Trophoblast cell (in vitro differentiated cells and primary cell): ENCODE data around the gene HCRTR1.

Experiments used
- DNase-seq, 2 donors: peaks; one replicate each; pipeline ENCODE4 v3.0.0-alpha.2; 2016
- H2AFZ ChIP-seq: 2 replicates; pipeline ENCODE4 v1.6.1; 2013; ENCODE audit warnings: low read length, moderate library complexity, mild to moderate bottlenecking; ENCODE audit not compliant: insufficient read depth, poor library complexity
- H2AK5ac ChIP-seq: 2 replicates; pipeline ENCODE4 v1.6.1; 2013; ENCODE audit warnings: mild to moderate bottlenecking, low read length
- H2BK120ac ChIP-seq: 2 replicates; pipeline ENCODE4 v1.6.1; 2013; ENCODE audit warnings: low read length, mild to moderate bottlenecking, moderate library complexity; ENCODE audit not compliant: insufficient read depth, poor library complexity
- H2BK12ac ChIP-seq: 2 replicates; pipeline ENCODE4 v1.6.1; 2013; ENCODE audit warnings: mild to moderate bottlenecking, low read length, moderate library complexity
- H2BK5ac ChIP-seq: 2 replicates; pipeline ENCODE4 v1.6.1; 2013; ENCODE audit warnings: low read length, low read depth, moderate library complexity, mild to moderate bottlenecking; ENCODE audit not compliant: poor library complexity
- H3K14ac ChIP-seq: 2 replicates; pipeline ENCODE4 v1.6.1; 2013; ENCODE audit warnings: mild to moderate bottlenecking, low read length
- H3K18ac ChIP-seq: 2 replicates; pipeline ENCODE4 v1.6.1; 2013; ENCODE audit warnings: mild to moderate bottlenecking, low read length
- H3K23ac ChIP-seq: 2 replicates; pipeline ENCODE4 v1.6.1; 2013; ENCODE audit warnings: low read length
- H3K27ac ChIP-seq: 2 replicates; pipeline ENCODE4 v1.5.1; 2013; ENCODE audit warnings: low read depth, mild to moderate bottlenecking, inconsistent platforms, low read length, moderate library complexity
- H3K27me3 ChIP-seq: 2 replicates; pipeline ENCODE4 v1.6.1; 2013; ENCODE audit warnings: inconsistent platforms, mild to moderate bottlenecking, low read length, moderate library complexity; ENCODE audit not compliant: insufficient read depth
- H3K36me3 ChIP-seq, 2 experiments: 1 replicate in 1 of 2; 2 replicates in 1 of 2; pipeline ENCODE4 v1.6.1; 2013; ENCODE audit warnings: low read length in 2 of 2, mild to moderate bottlenecking in 2 of 2, moderate library complexity in 1 of 2; ENCODE audit not compliant: insufficient read depth in 2 of 2, control insufficient read depth in 1 of 2
- H3K4ac ChIP-seq: 2 replicates; pipeline ENCODE4 v1.6.1; 2013; ENCODE audit warnings: low read depth, mild to moderate bottlenecking, low read length, moderate library complexity
- H3K4me1 ChIP-seq, 2 experiments: 1 replicate in 1 of 2; 2 replicates in 1 of 2; pipeline ENCODE4 v1.6.1; 2013; ENCODE audit warnings: low read length in 2 of 2, mild to moderate bottlenecking in 2 of 2, moderate library complexity in 1 of 2; ENCODE audit not compliant: insufficient read depth in 2 of 2, control insufficient read depth in 1 of 2
- H3K4me2 ChIP-seq: 2 replicates; pipeline ENCODE4 v1.6.1; 2013; ENCODE audit warnings: inconsistent platforms, mild to moderate bottlenecking, low read length, moderate library complexity
- H3K4me3 ChIP-seq: 2 replicates; pipeline ENCODE4 v1.5.1; 2013; ENCODE audit warnings: mild to moderate bottlenecking, low read depth, low read length, inconsistent platforms
- H3K79me1 ChIP-seq: one replicate; pipeline ENCODE4 v1.6.1; 2013; ENCODE audit warnings: low read length
- H3K79me2 ChIP-seq: 2 replicates; pipeline ENCODE4 v1.6.1; 2013; ENCODE audit warnings: low read length, mild to moderate bottlenecking; ENCODE audit not compliant: control insufficient read depth, insufficient read depth, poor library complexity
- H3K9ac ChIP-seq: 2 replicates; pipeline ENCODE4 v1.6.1; 2013; ENCODE audit warnings: mild to moderate bottlenecking, low read length
- H3K9me3 ChIP-seq: 2 replicates; pipeline ENCODE4 v1.6.1; 2013; ENCODE audit warnings: low read depth, mild to moderate bottlenecking, control low read depth, inconsistent platforms, low read length; ENCODE audit not compliant: insufficient read depth
- H4K12ac ChIP-seq: 2 replicates; pipeline ENCODE4 v1.6.1; 2013; ENCODE audit warnings: low read depth, mild to moderate bottlenecking, low read length, moderate library complexity
- H4K8ac ChIP-seq: 2 replicates; pipeline ENCODE4 v1.6.1; 2013; ENCODE audit warnings: low read depth, mild to moderate bottlenecking, low read length, moderate library complexity
- H4K91ac ChIP-seq: one replicate; pipeline ENCODE4 v1.6.1; 2013; ENCODE audit warnings: low read depth, mild to moderate bottlenecking, low read length, moderate library complexity
- WGBS: extraction: QIAGEN DNeasy Blood & Tissue Kit; methylation state at CpG from one replicate; pipeline ENCODE4 v1.1.7; 2013; ENCODE audit warnings: missing lambda C conversion rate; ENCODE audit not compliant: insufficient read length, insufficient coverage; ENCODE audit errors: extremely low coverage; 5-methylcytosine and 5-hydroxymethylcytosine counted together

HCRTR1 gene

GRCh38 chr1:31595836-31596736 lies 21.4 kb upstream of the HCRTR1 start:
- Histone ChIP-seq H4K8ac (no peak overlapping the region), H3K18ac (no peak overlapping the region), H2BK5ac (no peak overlapping the region), H3K27me3 (no peaks in the 10 kb centered on the region), H4K12ac (no peak overlapping the region), H3K4me3 (no peak overlapping the region), H3K79me1 (peaks cover 13% of the 10 kb centered on the region), H4K91ac (peak overlapping the region; percentile 51), H2AFZ (no peak overlapping the region), H3K9me3 (no peaks in the 10 kb centered on the region), H2BK12ac (peak overlapping the region; percentile 20), H3K27ac (no peak overlapping the region), H3K79me2 (no peaks in the 10 kb centered on the region), H3K4me1 (peaks cover 8 to 12% of the 10 kb centered on the region in 2 experiments), H2AK5ac (no peak overlapping the region), H3K9ac (no peak overlapping the region), H3K4ac (no peak overlapping the region), H3K23ac (no peak overlapping the region), H3K36me3 (no peaks in the 10 kb centered on the region), H2BK120ac (no peak overlapping the region), H3K14ac (no peak overlapping the region), H3K4me2 (no peak overlapping the region)
- WGBS: no CpG with 5 or more reads among the region's 4 CpGs
- DNase-seq: no peak

- Histone ChIP-seq H2BK5ac (no peak overlapping the region), H2AFZ (no peak overlapping the region), H3K9me3 (no peaks in the 10 kb centered on the region), H4K8ac (no peak overlapping the region), H3K79me2 (no peaks in the 10 kb centered on the region), H3K4me3 (no peak overlapping the region), H3K9ac (no peak overlapping the region), H3K23ac (no peak overlapping the region), H3K14ac (no peak overlapping the region), H3K18ac (no peak overlapping the region), H3K27ac (no peak overlapping the region), H3K4me2 (no peak overlapping the region), H3K36me3 (no peaks in the 10 kb centered on the region), H3K79me1 (peaks cover 9% of the 10 kb centered on the region), H2BK120ac (no peak overlapping the region), H4K12ac (no peak overlapping the region), H2BK12ac (peak overlapping the region; percentile 20), H2AK5ac (no peak overlapping the region), H3K4ac (no peak overlapping the region), H4K91ac (peak overlapping the region; percentile 51), H3K4me1 (peaks cover 7 to 12% of the 10 kb centered on the region in 2 experiments), H3K27me3 (no peaks in the 10 kb centered on the region)
- DNase-seq: no peak
- no CpG with 5 or more reads among the region's 6 CpGs for WGBS
Observed at GRCh38 chr1:31596737-31597097, 20.8 kb upstream of the HCRTR1 start.

- Histone ChIP-seq H2BK120ac (no peak overlapping the region), H4K91ac (no peak overlapping the region), H3K4me3 (no peak overlapping the region), H2BK5ac (no peak overlapping the region), H3K9ac (no peak overlapping the region), H4K12ac (no peak overlapping the region), H3K4ac (no peak overlapping the region), H3K14ac (no peak overlapping the region), H3K27ac (no peak overlapping the region), H3K4me1 (no peaks in the 10 kb centered on the region), H2AFZ (no peak overlapping the region), H2BK12ac (no peak overlapping the region), H3K4me2 (no peak overlapping the region), H4K8ac (no peak overlapping the region), H3K36me3 (no peaks in the 10 kb centered on the region), H3K27me3 (no peaks in the 10 kb centered on the region), H2AK5ac (no peak overlapping the region), H3K79me2 (no peaks in the 10 kb centered on the region), H3K18ac (no peak overlapping the region), H3K9me3 (no peaks in the 10 kb centered on the region), H3K23ac (no peak overlapping the region), H3K79me1 (no peaks in the 10 kb centered on the region)
- no peak for DNase-seq
- no CpG with 5 or more reads among the region's 7 CpGs for WGBS
Observed at GRCh38 chr1:31598980-31599379, 18.5 kb upstream of the HCRTR1 start.

- Histone ChIP-seq H2BK12ac (no peak overlapping the region), H4K12ac (no peak overlapping the region), H4K91ac (no peak overlapping the region), H2BK5ac (no peak overlapping the region), H3K4me1 (no peaks in the 10 kb centered on the region), H3K27ac (no peak overlapping the region), H3K4ac (no peak overlapping the region), H3K79me2 (no peaks in the 10 kb centered on the region), H3K9me3 (no peaks in the 10 kb centered on the region), H3K14ac (no peak overlapping the region), H3K4me3 (no peak overlapping the region), H2AK5ac (no peak overlapping the region), H4K8ac (no peak overlapping the region), H3K36me3 (no peaks in the 10 kb centered on the region), H2BK120ac (no peak overlapping the region), H3K18ac (no peak overlapping the region), H3K4me2 (no peak overlapping the region), H3K27me3 (no peaks in the 10 kb centered on the region), H2AFZ (no peak overlapping the region), H3K9ac (no peak overlapping the region), H3K79me1 (no peaks in the 10 kb centered on the region), H3K23ac (no peak overlapping the region)
- WGBS: no CpG with 5 or more reads among the region's 2 CpGs
- DNase-seq: no peak
Observed at GRCh38 chr1:31600641-31601040, 16.8 kb upstream of the HCRTR1 start.
